H1 (cell line): Measurements from ENCODE around the gene LTBP4. TPM values are rescaled to one million over a fixed set of nuclear protein-coding genes. Genes with fewer than 3 reads are reported as not detected.

ENCODE experiments used
- ASH2L ChIP-seq: fragments of 200-600, 300-600 bp; sonication (generic); IDR thresholded peaks from one replicate; pipeline ENCODE4 v1.7.1; 2017; ENCODE audit warnings: low read length
- CHD1 ChIP-seq: IDR thresholded peaks from 2 replicates; pipeline ENCODE4 v1.6.1; 2012; ENCODE audit warnings: low read depth, low read length, improper control_type of control experiment
- MAX ChIP-seq: IDR thresholded peaks from 2 replicates; pipeline ENCODE4 v1.6.1; 2012; ENCODE audit warnings: inconsistent platforms
- NANOG ChIP-seq: IDR thresholded peaks from 2 replicates; pipeline ENCODE4 v1.6.1; 2011; ENCODE audit warnings: low read length, low read depth, mild to moderate bottlenecking, inconsistent platforms; ENCODE audit not compliant: insufficient read depth, poor library complexity, severe bottlenecking
- SP4 ChIP-seq: IDR thresholded peaks from 2 replicates; pipeline ENCODE4 v1.6.1; 2012; ENCODE audit warnings: low read length, inconsistent platforms
- SRF ChIP-seq: IDR thresholded peaks from 2 replicates; pipeline ENCODE4 v1.6.1; 2011; ENCODE audit warnings: mild to moderate bottlenecking, low read depth, low read length, moderate library complexity
- polyA plus RNA-seq, 7 experiments: library from polyadenylated mRNA; depleted of rRNA in 3 of 7; stranded (reverse) in 5 of 7; unstranded in 2 of 7; fragments of >200 nt in 5 of 7; fragments of 200-250 nt in 2 of 7; gene quantifications; 1 replicate in 5 of 7; 2 replicates in 1 of 7; 4 replicates in 1 of 7; pipeline versions ENCODE4 v1.2.1 to v1.2.3, GENCODE V29; 2011 to 2013; ENCODE audit warnings: missing spikeins in 2 of 7, mixed read lengths in 2 of 7
- total RNA-seq: library from RNA; stranded (reverse); fragmentation: NEBNext Ultra II Directional; extraction: Animal tissue kit (Norgen Biotek cat#: 25700); gene quantifications from 2 replicates; pipeline ENCODE4 v1.2.1, GENCODE V29; 2021

The LTBP4 gene
- total and polyA plus RNA-seq, 2 of the 8 experiments (the other 6 are each of a cell fraction or from before 2014, with no cell fraction given) = 54.5 to 77.1 TPM

- TF ChIP-seq MAX (0 out of 2 replicates have a peak, but pooled peaks have one; percentile 7), SP4 (no peak), CHD1 (no peak), ASH2L (no peak), NANOG (no peak), SRF (no peak)
- TF ChIP-seq, all 59 proteins: peak for 6
These were observed 8.6 kb downstream of the LTBP4 start (continued) for GRCh38 chr19:40609561-40610395.
